Occipital lobe (tissue), 2 donors: ENCODE results near the gene VEPH1. TPM values are rescaled to one million over a fixed set of nuclear protein-coding genes. Genes with fewer than 3 reads are reported as not detected.
"Not testable (repeated sequence)": the region's sequence is repeated elsewhere in the genome, so short reads cannot be mapped to it uniquely, and the experiment has no call there.

Experiments used
- DNase-seq: peaks from one replicate; lab custom pipeline; 2025; lab: John Stamatoyannopoulos, UW
- total RNA-seq: library from RNA; depleted of rRNA; stranded (reverse); fragments of >200 nt; gene quantifications from one replicate; pipeline ENCODE4 v1.2.3, GENCODE V29; 2014

VEPH1 gene
- total RNA-seq, 1 donor from 2014 or later: 9.2 TPM

GRCh38 chr3:157350651-157351050 is 152.6 kb downstream of the VEPH1 start:
- DNase-seq: not testable (repeated sequence)

GRCh38 chr3:157348304-157349075 is 154.7 kb downstream of the VEPH1 start:
- not testable (repeated sequence) for DNase-seq

- DNase-seq: no peak
These were observed 155.5 kb downstream of the VEPH1 start for GRCh38 chr3:157347577-157348303.

GRCh38 chr3:157336252-157337009 is 166.8 kb downstream of the VEPH1 start:
- DNase-seq: no peak

GRCh38 chr3:157335233-157336076 is 167.8 kb downstream of the VEPH1 start:
- peak; percentile 21 for DNase-seq

GRCh38 chr3:157333551-157333991 is 169.6 kb downstream of the VEPH1 start:
- no peak for DNase-seq

GRCh38 chr3:157330206-157330605 is 173.0 kb downstream of the VEPH1 start:
- DNase-seq: no peak

GRCh38 chr3:157329551-157329950 is 173.7 kb downstream of the VEPH1 start:
- DNase-seq: no peak

GRCh38 chr3:157327837-157328236 is 175.4 kb downstream of the VEPH1 start:
- no peak for DNase-seq

- DNase-seq: no peak
These were observed 176.2 kb downstream of the VEPH1 start for GRCh38 chr3:157327018-157327417.

- not testable (repeated sequence) for DNase-seq
These were observed 178.3 kb downstream of the VEPH1 start for GRCh38 chr3:157324869-157325268.

- no peak for DNase-seq
These were observed 179.9 kb downstream of the VEPH1 start for GRCh38 chr3:157323360-157323759.

GRCh38 chr3:157319672-157320071 is 183.5 kb downstream of the VEPH1 start:
- DNase-seq: no peak

- no peak for DNase-seq
These were observed 184.5 kb downstream of the VEPH1 start for GRCh38 chr3:157318639-157319288.

GRCh38 chr3:157317895-157318294 is 185.3 kb downstream of the VEPH1 start:
- no peak for DNase-seq

GRCh38 chr3:157313186-157313585 is 190.0 kb downstream of the VEPH1 start:
- DNase-seq: no peak

GRCh38 chr3:157312376-157312745 is 190.9 kb downstream of the VEPH1 start:
- no peak for DNase-seq

- DNase-seq: no peak
These were observed 191.4 kb downstream of the VEPH1 start for GRCh38 chr3:157311633-157312375.

- no peak for DNase-seq
These were observed 192.7 kb downstream of the VEPH1 start for GRCh38 chr3:157310329-157311052.
